ENCODE data around the gene PDE11A.
"Not testable (repeated sequence)": the region's sequence is repeated elsewhere in the genome, so short reads cannot be mapped to it uniquely, and the experiment has no call there.

The PDE11A gene

GRCh38 chr2:178074123-178075005 is 1.8 kb upstream of the PDE11A start:
- DNase-seq, result no peak

GRCh38 chr2:178072000-178072382 is 586 bp downstream of the PDE11A start:
- no peak for DNase-seq

- no peak for DNase-seq
Observed at GRCh38 chr2:178070824-178071223, 1.8 kb downstream of the PDE11A start.

- DNase-seq, result no peak
Observed at GRCh38 chr2:178069551-178069950, 3.0 kb downstream of the PDE11A start.

- no peak for DNase-seq
Observed at GRCh38 chr2:178068823-178069454, 3.6 kb downstream of the PDE11A start.

GRCh38 chr2:178066890-178067669 is 5.5 kb downstream of the PDE11A start:
- no peak for DNase-seq

GRCh38 chr2:178066324-178066723 is 6.3 kb downstream of the PDE11A start:
- DNase-seq, result no peak

- DNase-seq, result no peak
Observed at GRCh38 chr2:178059681-178060080, 12.9 kb downstream of the PDE11A start.

- DNase-seq, result no peak
Observed at GRCh38 chr2:178059111-178059510, 13.5 kb downstream of the PDE11A start.

- DNase-seq, result no peak
Observed at GRCh38 chr2:178057179-178057680, 15.3 kb downstream of the PDE11A start.

GRCh38 chr2:178056345-178056744 is 16.2 kb downstream of the PDE11A start:
- DNase-seq, result no peak

- not testable (repeated sequence) for DNase-seq
Observed at GRCh38 chr2:178051257-178051656, 21.3 kb downstream of the PDE11A start.

GRCh38 chr2:178047391-178047790 is 25.2 kb downstream of the PDE11A start:
- no peak for DNase-seq

GRCh38 chr2:178044836-178045235 is 27.7 kb downstream of the PDE11A start:
- no peak for DNase-seq

GRCh38 chr2:178043266-178043665 is 29.3 kb downstream of the PDE11A start:
- DNase-seq, result no peak

GRCh38 chr2:178033583-178033982 is 39.0 kb downstream of the PDE11A start:
- not testable (repeated sequence) for DNase-seq

GRCh38 chr2:178029342-178029741 is 43.2 kb downstream of the PDE11A start:
- no peak for DNase-seq

- DNase-seq, result no peak
Observed at GRCh38 chr2:178025551-178026185, 46.9 kb downstream of the PDE11A start.

GRCh38 chr2:178018141-178018540 is 54.4 kb downstream of the PDE11A start:
- no peak for DNase-seq

GRCh38 chr2:178016612-178017011 is 56.0 kb downstream of the PDE11A start:
- DNase-seq, result no peak

GRCh38 chr2:178012639-178013038 is 59.9 kb downstream of the PDE11A start:
- no peak for DNase-seq

GRCh38 chr2:178009813-178010212 is 62.8 kb downstream of the PDE11A start:
- DNase-seq, result no peak

Measured in activated effector memory CD4-positive, alpha-beta T cell treated with Interleukin-2 at 50 U/mL for 16 hours (primary cell).